Bronchial epithelial cell (primary cell): Measurements from ENCODE around the gene PRKAG2. TPM values are rescaled to one million over a fixed set of nuclear protein-coding genes. Genes with fewer than 3 reads are reported as not detected.

Experiments used
- DNase-seq: peaks from one replicate; pipeline ENCODE4 v3.0.0-alpha.2; 2010; ENCODE audit warnings: low read depth
- FAIRE-seq: peaks from 2 replicates; lab custom pipeline; 2011; peaks lifted over from hg19 to GRCh38; lab: Jason Lieb, UNC
- H3K27me3 ChIP-seq: 2 replicates; pipeline ENCODE4 v1.5.1; 2011; ENCODE audit warnings: low read length; ENCODE audit not compliant: control insufficient read depth, insufficient read depth
- H3K36me3 ChIP-seq: 2 replicates; pipeline ENCODE4 v1.5.1; 2011; ENCODE audit warnings: low read length; ENCODE audit not compliant: control insufficient read depth, insufficient read depth
- H3K4me3 ChIP-seq: 2 replicates; pipeline ENCODE4 v1.5.1; 2011; ENCODE audit warnings: mild to moderate bottlenecking, low read depth, low read length, control low read depth
- CTCF ChIP-seq: IDR thresholded peaks from 2 replicates; pipeline ENCODE4 v1.5.1; 2011; ENCODE audit warnings: mild to moderate bottlenecking, moderate library complexity, low read length, control low read depth, inconsistent platforms; ENCODE audit not compliant: insufficient read depth, severe bottlenecking
- total RNA-seq: library from RNA; depleted of rRNA; stranded (reverse); fragments of >200 nt; gene quantifications from 2 replicates; pipeline ENCODE4 v1.2.1, GENCODE V29; 2014

The PRKAG2 gene
- total RNA-seq, 1 donor from 2014 or later: 24.5 TPM

- FAIRE-seq (no peak), DNase-seq (no peak)
- H3K27me3 ChIP-seq: no peaks in the 10 kb centered on the region
- no peaks in the 10 kb centered on the region for H3K36me3 ChIP-seq
- TF ChIP-seq CTCF: no peak
- H3K4me3 ChIP-seq: no peak overlapping the region
Observed at GRCh38 chr7:151659219-151659618, 217.7 kb downstream of the PRKAG2 start.

- FAIRE-seq: no peak
- peak; percentile 42 for DNase-seq
- Histone ChIP-seq H3K4me3 (no peak overlapping the region), H3K27me3 (no peaks in the 10 kb centered on the region), H3K36me3 (no peaks in the 10 kb centered on the region)
- TF ChIP-seq CTCF: no peak
Observed at GRCh38 chr7:151658778-151659177, 218.1 kb downstream of the PRKAG2 start.

- no peak for TF ChIP-seq CTCF
- no peak for DNase-seq
- no peak for FAIRE-seq
- Histone ChIP-seq H3K4me3 (no peak overlapping the region), H3K27me3 (no peaks in the 10 kb centered on the region), H3K36me3 (no peaks in the 10 kb centered on the region)
Observed at GRCh38 chr7:151657173-151657572, 219.7 kb downstream of the PRKAG2 start.

- FAIRE-seq (no peak), DNase-seq (no peak)
- Histone ChIP-seq H3K4me3 (no peak overlapping the region), H3K27me3 (no peaks in the 10 kb centered on the region), H3K36me3 (no peaks in the 10 kb centered on the region)
- TF ChIP-seq CTCF: no peak
Observed at GRCh38 chr7:151655555-151655954, 221.4 kb downstream of the PRKAG2 start.

GRCh38 chr7:151652111-151652510, 224.8 kb downstream of the PRKAG2 start:
- FAIRE-seq (no peak), DNase-seq (no peak)
- no peaks in the 10 kb centered on the region for H3K27me3 ChIP-seq
- no peak overlapping the region for H3K4me3 ChIP-seq
- TF ChIP-seq CTCF: no peak
- no peaks in the 10 kb centered on the region for H3K36me3 ChIP-seq

- H3K4me3 ChIP-seq: no peak overlapping the region
- no peaks in the 10 kb centered on the region for H3K36me3 ChIP-seq
- H3K27me3 ChIP-seq: no peaks in the 10 kb centered on the region
- no peak for DNase-seq
- FAIRE-seq: no peak
- no peak for TF ChIP-seq CTCF
Observed at GRCh38 chr7:151650161-151650560, 226.8 kb downstream of the PRKAG2 start.
